Endothelial cell of umbilical vein (primary cell): ENCODE results near the gene ODAD3. TPM values are rescaled to one million over a fixed set of nuclear protein-coding genes. Genes with fewer than 3 reads are reported as not detected.
A peak's percentile ranks its signal among the peaks of the same experiment; 100 is the strongest.

ENCODE experiments used
- BruUV-seq: library from RNA; stranded (reverse); fragments of 400-500 nt; replicated peaks from 2 replicates; lab custom pipeline; 2021; lab: Mats Ljungman, UMichigan
- CTCF ChIA-PET: fragments of 300-600, 350-600 bp; sonication (Branson Sonifier 250); formaldehyde crosslinking; loops from one replicate; lab custom pipeline; 2021; ENCODE audit warnings: antibody characterized with exemption, inconsistent platforms; lab: Charles Lee
- POLR2A ChIA-PET: fragments of 300-600, 350-600 bp; sonication (Branson Sonifier 250); formaldehyde crosslinking; loops from one replicate; lab custom pipeline; 2021; ENCODE audit warnings: antibody characterized with exemption, inconsistent platforms; lab: Charles Lee
- DNase-seq: peaks from one replicate; pipeline ENCODE4 v3.0.0-alpha.2; 2011; ENCODE audit warnings: low read depth, low spot score
- FAIRE-seq: peaks from 2 replicates; lab custom pipeline; 2011; peaks lifted over from hg19 to GRCh38; lab: Jason Lieb, UNC
- H2AFZ ChIP-seq: 2 replicates; pipeline ENCODE4 v1.6.0; 2012; ENCODE audit warnings: low read depth, low read length, control low read depth, inconsistent platforms
- H3K27ac ChIP-seq: 2 replicates; pipeline ENCODE4 v1.5.1; 2011; ENCODE audit warnings: low read depth, mild to moderate bottlenecking, control low read depth, low read length, moderate library complexity; ENCODE audit not compliant: insufficient read depth
- H3K27me3 ChIP-seq, 2 experiments: 2 replicates each; pipeline versions ENCODE4 v1.6.0 to v1.6.1; 2011; ENCODE audit warnings: low read length in 2 of 2, mixed read lengths in 1 of 2; ENCODE audit not compliant: control insufficient read depth in 2 of 2, insufficient read depth in 2 of 2
- H3K36me3 ChIP-seq, 2 experiments: 2 replicates in 1 of 2; 3 replicates in 1 of 2; pipeline ENCODE4 v1.5.1; 2011; ENCODE audit warnings: low read length in 2 of 2, mild to moderate bottlenecking in 1 of 2, moderate library complexity in 1 of 2; ENCODE audit not compliant: control insufficient read depth in 2 of 2, insufficient read depth in 2 of 2; ENCODE audit errors: extremely low read depth in 1 of 2
- H3K4me1 ChIP-seq: 3 replicates; pipeline ENCODE4 v1.5.1; 2011; ENCODE audit warnings: mild to moderate bottlenecking, low read length; ENCODE audit not compliant: control insufficient read depth, insufficient read depth; ENCODE audit errors: extremely low read depth
- H3K4me2 ChIP-seq: 2 replicates; pipeline ENCODE4 v1.6.1; 2011; ENCODE audit warnings: low read length, control low read depth, mixed read lengths; ENCODE audit not compliant: insufficient read depth
- H3K4me3 ChIP-seq, 3 experiments: fragments of 200-600 bp in 1 of 3; sonication (generic), shearing (Covaris generic) in 1 of 3; replicated peaks in 1 of 3; 2 replicates each; pipeline ENCODE4 v1.5.1; 2011 to 2016; ENCODE audit warnings: control low read depth in 3 of 3, low read length in 3 of 3, mild to moderate bottlenecking in 2 of 3, inconsistent platforms in 1 of 3, low read depth in 1 of 3, moderate library complexity in 1 of 3; ENCODE audit not compliant: insufficient read depth in 1 of 3
- H3K79me2 ChIP-seq: 2 replicates; pipeline ENCODE4 v1.6.0; 2012; ENCODE audit warnings: low read length, inconsistent platforms; ENCODE audit not compliant: control insufficient read depth, insufficient read depth
- H3K9ac ChIP-seq: replicated peaks from 2 replicates; pipeline ENCODE3; 2011; ENCODE audit warnings: low read length, control low read depth; ENCODE audit not compliant: insufficient read depth; ENCODE audit errors: extremely low read depth
- H3K9me1 ChIP-seq: replicated peaks from 3 replicates; pipeline ENCODE4 v1.6.0; 2011; ENCODE audit warnings: mild to moderate bottlenecking, low read length; ENCODE audit not compliant: control insufficient read depth, insufficient read depth; ENCODE audit errors: extremely low read depth
- H3K9me3 ChIP-seq: replicated peaks from 2 replicates; pipeline ENCODE4 v1.5.1; 2012; ENCODE audit warnings: low read length, inconsistent platforms; ENCODE audit not compliant: control insufficient read depth, insufficient read depth
- H4K20me1 ChIP-seq: replicated peaks from 2 replicates; pipeline ENCODE3; 2011; ENCODE audit warnings: mild to moderate bottlenecking, low read length; ENCODE audit not compliant: control insufficient read depth, insufficient read depth; ENCODE audit errors: extremely low read depth
- EZH2 ChIP-seq: IDR thresholded peaks from 2 replicates; pipeline ENCODE4 v1.6.1; 2012; ENCODE audit warnings: borderline replicate concordance, low read depth, mild to moderate bottlenecking, moderate library complexity, low read length, inconsistent platforms; ENCODE audit not compliant: severe bottlenecking
- FOS ChIP-seq: IDR thresholded peaks from 2 replicates; pipeline ENCODE4 v1.6.1; 2011; ENCODE audit warnings: mild to moderate bottlenecking, low read length, moderate library complexity, borderline replicate concordance; ENCODE audit not compliant: insufficient read depth
- GATA2 ChIP-seq: IDR thresholded peaks from 2 replicates; pipeline ENCODE4 v1.7.0; 2011; ENCODE audit warnings: low read depth, mild to moderate bottlenecking, moderate library complexity, mixed read lengths, low read length; ENCODE audit not compliant: insufficient read length, insufficient read depth
- JUN ChIP-seq: IDR thresholded peaks from 2 replicates; pipeline ENCODE4 v1.6.1; 2011; ENCODE audit warnings: borderline replicate concordance, low read depth; ENCODE audit not compliant: insufficient read length, insufficient read depth
- MYC ChIP-seq: IDR thresholded peaks from one replicate; pipeline ENCODE4 v1.6.1; 2011; ENCODE audit warnings: mild to moderate bottlenecking, low read depth, low read length
- POLR2A ChIP-seq: IDR thresholded peaks from 2 replicates; pipeline ENCODE4 v1.6.1; 2012; ENCODE audit warnings: low read depth, mild to moderate bottlenecking, control low read depth, low read length
- POLR2AphosphoS5 ChIP-seq: IDR thresholded peaks from 2 replicates; pipeline ENCODE4 v1.6.1; 2012; ENCODE audit warnings: low read depth, mild to moderate bottlenecking, control low read depth, low read length, moderate library complexity; ENCODE audit not compliant: insufficient read depth
- dilution Hi-C: fragments of 300-500 bp; cut with MboI; formaldehyde crosslinking; loops from one replicate; pipeline ENCODE4 v1.15.0; 2019; ENCODE audit warnings: low sequenced_read_pairs; ENCODE audit not compliant: extremely low pct_ligation_motif_present
- intact Hi-C: fragments of 100-400 bp; cut with micrococcal nuclease; formaldehyde crosslinking; loops from one replicate; pipeline ENCODE4 v1.10.0; 2022
- polyA plus RNA-seq, 4 experiments: library from polyadenylated mRNA; depleted of rRNA in 3 of 4; stranded (reverse) in 3 of 4; unstranded in 1 of 4; fragments of >200 nt; gene quantifications; 2 replicates each; pipeline versions ENCODE4 v1.2.1 to v1.2.3, GENCODE V29; 2011 to 2012; ENCODE audit warnings: missing spikeins in 1 of 4
- total RNA-seq: library from RNA; stranded (reverse); gene quantifications from 2 replicates; pipeline ENCODE4 v1.2.3, GENCODE V29; 2021
- TF ChIP-seq, protein P1 (sequence below), 2 donors: IDR thresholded peaks; 1 replicate in 1 of 2; 2 replicates in 1 of 2; pipeline ENCODE4 v1.5.1; 2011; ENCODE audit warnings: low read length in 2 of 2, mild to moderate bottlenecking in 2 of 2, moderate library complexity in 2 of 2, control low read depth in 1 of 2, inconsistent platforms in 1 of 2, low read depth in 1 of 2; ENCODE audit not compliant: insufficient read depth in 1 of 2; ENCODE audit errors: extremely low read depth in 1 of 2
- TF ChIP-seq, protein P2 (sequence below): IDR thresholded peaks from 2 replicates; pipeline ENCODE4 v1.6.1; 2011; ENCODE audit not compliant: insufficient read depth, insufficient read length

The ODAD3 gene
- total and polyA plus RNA-seq, 2 donors (not counting 3 experiments of a cell fraction or from before 2014, with no cell fraction given), result 0.14 to 0.97 TPM

GRCh38 chr19:11479898-11480714 is 45.2 kb upstream of the ODAD3 start:
- H3K27ac ChIP-seq, result no peak overlapping the region
- DNase-seq (no peak), FAIRE-seq (no peak)
- intact Hi-C loops (no loop called here), dilution Hi-C loops (no loop called here)
- H3K27me3 ChIP-seq, result peaks cover 13 to 25% of the 10 kb centered on the region in 2 experiments
- H3K9ac ChIP-seq, result no peak overlapping the region
- no peak overlapping the region for H3K4me2 ChIP-seq
- CTCF ChIA-PET, result interaction anchor here (1.0 kb wide), 1 partner anchor 186 kb away, joined by 3 read pairs; no protein-coding TSS in a partner anchor
- H3K4me1 ChIP-seq, result peaks cover 3% of the 10 kb centered on the region
- no peaks in the 10 kb centered on the region for H3K9me3 ChIP-seq
- no TSS peak for BruUV-seq
- H3K36me3 ChIP-seq, result no peaks in the 10 kb centered on the region
- no peak overlapping the region for H2AFZ ChIP-seq
- no peaks in the 10 kb centered on the region for H4K20me1 ChIP-seq
- H3K9me1 ChIP-seq, result no peaks in the 10 kb centered on the region
- H3K4me3 ChIP-seq, result no peak overlapping the region
- TF ChIP-seq EZH2 (peak; percentile 30), JUN (no peak)
- POLR2A ChIA-PET, result no interaction called here
- H3K79me2 ChIP-seq, result no peaks in the 10 kb centered on the region

- Histone ChIP-seq H2AFZ (no peak overlapping the region), H3K27ac (no peak overlapping the region), H3K4me1 (peaks cover 3% of the 10 kb centered on the region), H3K27me3 (peaks cover 13 to 25% of the 10 kb centered on the region in 2 experiments), H3K79me2 (no peaks in the 10 kb centered on the region), H3K36me3 (no peaks in the 10 kb centered on the region), H3K9me1 (no peaks in the 10 kb centered on the region), H3K9ac (no peak overlapping the region), H3K9me3 (no peaks in the 10 kb centered on the region), H4K20me1 (no peaks in the 10 kb centered on the region), H3K4me3 (no peak overlapping the region), H3K4me2 (no peak overlapping the region)
- intact Hi-C loops (no loop called here), dilution Hi-C loops (no loop called here)
- ChIA-PET CTCF (interaction anchor here (1.0 kb wide), 1 partner anchor 185 kb away, joined by 3 read pairs; no protein-coding TSS in a partner anchor), POLR2A (no interaction called here)
- no TSS peak for BruUV-seq
- no peak for DNase-seq
- no peak for FAIRE-seq
- TF ChIP-seq MYC, result no peak
- TF ChIP-seq EZH2, result no peak
- no peak for TF ChIP-seq FOS
- TF ChIP-seq, protein P1, sequence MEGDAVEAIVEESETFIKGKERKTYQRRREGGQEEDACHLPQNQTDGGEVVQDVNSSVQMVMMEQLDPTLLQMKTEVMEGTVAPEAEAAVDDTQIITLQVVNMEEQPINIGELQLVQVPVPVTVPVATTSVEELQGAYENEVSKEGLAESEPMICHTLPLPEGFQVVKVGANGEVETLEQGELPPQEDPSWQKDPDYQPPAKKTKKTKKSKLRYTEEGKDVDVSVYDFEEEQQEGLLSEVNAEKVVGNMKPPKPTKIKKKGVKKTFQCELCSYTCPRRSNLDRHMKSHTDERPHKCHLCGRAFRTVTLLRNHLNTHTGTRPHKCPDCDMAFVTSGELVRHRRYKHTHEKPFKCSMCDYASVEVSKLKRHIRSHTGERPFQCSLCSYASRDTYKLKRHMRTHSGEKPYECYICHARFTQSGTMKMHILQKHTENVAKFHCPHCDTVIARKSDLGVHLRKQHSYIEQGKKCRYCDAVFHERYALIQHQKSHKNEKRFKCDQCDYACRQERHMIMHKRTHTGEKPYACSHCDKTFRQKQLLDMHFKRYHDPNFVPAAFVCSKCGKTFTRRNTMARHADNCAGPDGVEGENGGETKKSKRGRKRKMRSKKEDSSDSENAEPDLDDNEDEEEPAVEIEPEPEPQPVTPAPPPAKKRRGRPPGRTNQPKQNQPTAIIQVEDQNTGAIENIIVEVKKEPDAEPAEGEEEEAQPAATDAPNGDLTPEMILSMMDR (IDR thresholded peaks at IDR 0.05; ENCODE audit: extremely low read depth in 1 of 2, insufficient read depth in 1 of 2, low read depth in 1 of 2, low read length in 2 of 2), result no peak
- no peak for TF ChIP-seq POLR2A
- no peak for TF ChIP-seq GATA2
- TF ChIP-seq, protein P2, sequence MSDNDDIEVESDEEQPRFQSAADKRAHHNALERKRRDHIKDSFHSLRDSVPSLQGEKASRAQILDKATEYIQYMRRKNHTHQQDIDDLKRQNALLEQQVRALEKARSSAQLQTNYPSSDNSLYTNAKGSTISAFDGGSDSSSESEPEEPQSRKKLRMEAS, result no peak
- TF ChIP-seq POLR2AphosphoS5, result no peak
- no peak for TF ChIP-seq JUN
Measured at GRCh38 chr19:11479090-11479897, 44.4 kb upstream of the ODAD3 start.
